WTC11 (cell line): ENCODE measurements around the gene CTSA. TPM values are rescaled to one million over a fixed set of nuclear protein-coding genes. Genes with fewer than 3 reads are reported as not detected.
A peak's percentile ranks its signal among the peaks of the same experiment; 100 is the strongest.

Experiments used
- ATF6 ChIP-seq: sonication (generic); formaldehyde crosslinking; IDR thresholded peaks from 2 replicates; pipeline ENCODE4 v1.8.1; 2023; ENCODE audit warnings: mild to moderate bottlenecking, missing genetic modification reagents
- CBFB ChIP-seq: sonication (generic); formaldehyde crosslinking; IDR thresholded peaks from 2 replicates; pipeline ENCODE4 v1.8.1; 2022; ENCODE audit warnings: mild to moderate bottlenecking, low read depth, missing genetic modification reagents
- CREB1 ChIP-seq: sonication (generic); formaldehyde crosslinking; IDR thresholded peaks from 2 replicates; pipeline ENCODE4 v1.8.0; 2023; ENCODE audit warnings: mild to moderate bottlenecking, missing genetic modification reagents
- FOXJ3 ChIP-seq: sonication (generic); formaldehyde crosslinking; IDR thresholded peaks from 2 replicates; pipeline ENCODE4 v1.9.0; 2021; ENCODE audit warnings: missing genetic modification reagents, mild to moderate bottlenecking, borderline replicate concordance
- GTF2I ChIP-seq: fragments of 250-450 bp; sonication (Bioruptor Pico); conservative IDR thresholded peaks from 2 replicates; pipeline ENCODE4 v1.4.0; 2021; ENCODE audit warnings: mild to moderate bottlenecking
- IRF2 ChIP-seq: sonication (generic); formaldehyde crosslinking; IDR thresholded peaks from 2 replicates; pipeline ENCODE4 v1.8.0; 2022; ENCODE audit warnings: low read depth, missing genetic modification reagents, borderline replicate concordance
- JUN ChIP-seq: sonication (generic); formaldehyde crosslinking; IDR thresholded peaks from 2 replicates; pipeline ENCODE4 v1.8.0; 2023; ENCODE audit warnings: mild to moderate bottlenecking, missing genetic modification reagents
- KAT7 ChIP-seq: sonication (generic); formaldehyde crosslinking; IDR thresholded peaks from 2 replicates; pipeline ENCODE4 v1.8.1; 2023; ENCODE audit warnings: missing genetic modification reagents, mild to moderate bottlenecking, borderline replicate concordance
- MAX ChIP-seq: sonication (generic); formaldehyde crosslinking; IDR thresholded peaks from 2 replicates; pipeline ENCODE4 v1.8.0; 2022; ENCODE audit warnings: mild to moderate bottlenecking, missing genetic modification reagents
- MYBL2 ChIP-seq: sonication (generic); formaldehyde crosslinking; IDR thresholded peaks from 2 replicates; pipeline ENCODE4 v1.8.1; 2023; ENCODE audit warnings: mild to moderate bottlenecking, moderate library complexity, missing genetic modification reagents
- NFATC4 ChIP-seq: fragments of 250-450 bp; sonication (Bioruptor Pico); IDR thresholded peaks from 2 replicates; pipeline ENCODE4 v1.9.0; 2021; ENCODE audit warnings: mild to moderate bottlenecking
- OVOL2 ChIP-seq: fragments of 250-450 bp; sonication (Bioruptor Pico); IDR thresholded peaks from 2 replicates; pipeline ENCODE4 v1.9.0; 2021; ENCODE audit warnings: mild to moderate bottlenecking, borderline replicate concordance
- PRDM15 ChIP-seq: sonication (generic); formaldehyde crosslinking; IDR thresholded peaks from 2 replicates; pipeline ENCODE4 v1.8.0; 2022; ENCODE audit warnings: missing genetic modification reagents
- RELA ChIP-seq: sonication (generic); formaldehyde crosslinking; IDR thresholded peaks from 2 replicates; pipeline ENCODE4 v1.8.1; 2022; ENCODE audit warnings: missing genetic modification reagents, mild to moderate bottlenecking, borderline replicate concordance
- SMAD4 ChIP-seq: sonication (generic); formaldehyde crosslinking; IDR thresholded peaks from 2 replicates; pipeline ENCODE4 v1.8.0; 2022; ENCODE audit warnings: mild to moderate bottlenecking, missing genetic modification reagents
- SOX15 ChIP-seq: fragments of 250-450 bp; sonication (Bioruptor Pico); IDR thresholded peaks from 2 replicates; pipeline ENCODE4 v1.9.0; 2021; ENCODE audit warnings: mild to moderate bottlenecking
- TCF7 ChIP-seq: sonication (generic); formaldehyde crosslinking; IDR thresholded peaks from 2 replicates; pipeline ENCODE4 v1.8.0; 2022; ENCODE audit warnings: mild to moderate bottlenecking, low read depth, missing genetic modification reagents, moderate library complexity
- TEAD4 ChIP-seq: sonication (generic); formaldehyde crosslinking; IDR thresholded peaks from 2 replicates; pipeline ENCODE4 v1.8.0; 2022; ENCODE audit warnings: mild to moderate bottlenecking, missing genetic modification reagents
- ZNF219 ChIP-seq: sonication (generic); formaldehyde crosslinking; IDR thresholded peaks from 2 replicates; pipeline ENCODE4 v1.8.0; 2023; ENCODE audit warnings: missing genetic modification reagents, mild to moderate bottlenecking, borderline replicate concordance
- ZNF232 ChIP-seq: sonication (generic); formaldehyde crosslinking; IDR thresholded peaks from 2 replicates; pipeline ENCODE4 v1.8.0; 2022; ENCODE audit warnings: mild to moderate bottlenecking, missing genetic modification reagents
- ZNF317 ChIP-seq: sonication (generic); formaldehyde crosslinking; IDR thresholded peaks from 2 replicates; pipeline ENCODE4 v1.8.1; 2023; ENCODE audit warnings: low read depth, mild to moderate bottlenecking, moderate library complexity, missing genetic modification reagents, borderline replicate concordance
- ZNF416 ChIP-seq: fragments of 250-450 bp; sonication (Bioruptor Pico); IDR thresholded peaks from 2 replicates; pipeline ENCODE4 v1.9.0; 2021; ENCODE audit warnings: mild to moderate bottlenecking, inconsistent platforms
- total RNA-seq: library from RNA; stranded (reverse); gene quantifications from 3 replicates; pipeline ENCODE4 v1.2.3, GENCODE V29; 2021
- TF ChIP-seq, protein P1 (sequence below): sonication (generic); formaldehyde crosslinking; IDR thresholded peaks from 2 replicates; pipeline ENCODE4 v1.8.1; 2022; ENCODE audit warnings: mild to moderate bottlenecking, moderate library complexity, missing genetic modification reagents
- TF ChIP-seq, protein P2 (sequence below): sonication (generic); formaldehyde crosslinking; conservative IDR thresholded peaks from 2 replicates; pipeline ENCODE4 v1.8.1; 2023; ENCODE audit warnings: mild to moderate bottlenecking, low read depth, missing genetic modification reagents, moderate library complexity
- TF ChIP-seq, protein P3 (sequence below): sonication (generic); formaldehyde crosslinking; IDR thresholded peaks from 2 replicates; pipeline ENCODE4 v1.8.1; 2022; ENCODE audit warnings: low read depth, mild to moderate bottlenecking, moderate library complexity, missing genetic modification reagents, borderline replicate concordance
- TF ChIP-seq, protein P4 (sequence below): fragments of 250-450 bp; sonication (Bioruptor Pico); IDR thresholded peaks from 2 replicates; pipeline ENCODE4 v2.1.2; 2022; ENCODE audit warnings: mild to moderate bottlenecking, moderate library complexity

Gene CTSA
- total RNA-seq, 1 experiment from 2014 or later: 48.3 TPM

- TF ChIP-seq CBFB (CRISPR knock-in tag) (peak; percentile 83; the same call in 1 of the 2 replicates), MAX (CRISPR knock-in tag) (peak; percentile 14; the same call in 1 of the 2 replicates), FOXJ3 (CRISPR knock-in tag) (no peak), ZNF317 (CRISPR knock-in tag) (no peak), TCF7 (CRISPR knock-in tag) (0 out of 2 replicates have a peak, but pooled peaks have one; percentile 77), SOX15 (CRISPR knock-in tag) (no peak), JUN (peak; percentile 93), KAT7 (CRISPR knock-in tag) (no peak; the same call in 1 of the 2 replicates), SMAD4 (CRISPR knock-in tag) (no peak), ZNF416 (CRISPR knock-in tag) (peak; percentile 81; the same call in 1 of the 2 replicates), GTF2I (CRISPR knock-in tag) (no peak), RELA (no peak), TEAD4 (CRISPR knock-in tag) (no peak), NFATC4 (peak; percentile 82), ATF6 (CRISPR knock-in tag) (no peak), CREB1 (CRISPR knock-in tag) (no peak; the same call in 1 of the 2 replicates), ZNF232 (peak; percentile 17), MYBL2 (CRISPR knock-in tag) (peak; percentile 83), PRDM15 (peak; percentile 39; the same call in 1 of the 2 replicates), IRF2 (no peak), OVOL2 (CRISPR knock-in tag) (no peak), ZNF219 (CRISPR knock-in tag) (peak; percentile 75; the same call in 1 of the 2 replicates)
- TF ChIP-seq, protein P1, sequence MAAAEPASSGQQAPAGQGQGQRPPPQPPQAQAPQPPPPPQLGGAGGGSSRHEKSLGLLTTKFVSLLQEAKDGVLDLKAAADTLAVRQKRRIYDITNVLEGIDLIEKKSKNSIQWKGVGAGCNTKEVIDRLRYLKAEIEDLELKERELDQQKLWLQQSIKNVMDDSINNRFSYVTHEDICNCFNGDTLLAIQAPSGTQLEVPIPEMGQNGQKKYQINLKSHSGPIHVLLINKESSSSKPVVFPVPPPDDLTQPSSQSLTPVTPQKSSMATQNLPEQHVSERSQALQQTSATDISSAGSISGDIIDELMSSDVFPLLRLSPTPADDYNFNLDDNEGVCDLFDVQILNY: peak; percentile 79
- TF ChIP-seq, protein P2, sequence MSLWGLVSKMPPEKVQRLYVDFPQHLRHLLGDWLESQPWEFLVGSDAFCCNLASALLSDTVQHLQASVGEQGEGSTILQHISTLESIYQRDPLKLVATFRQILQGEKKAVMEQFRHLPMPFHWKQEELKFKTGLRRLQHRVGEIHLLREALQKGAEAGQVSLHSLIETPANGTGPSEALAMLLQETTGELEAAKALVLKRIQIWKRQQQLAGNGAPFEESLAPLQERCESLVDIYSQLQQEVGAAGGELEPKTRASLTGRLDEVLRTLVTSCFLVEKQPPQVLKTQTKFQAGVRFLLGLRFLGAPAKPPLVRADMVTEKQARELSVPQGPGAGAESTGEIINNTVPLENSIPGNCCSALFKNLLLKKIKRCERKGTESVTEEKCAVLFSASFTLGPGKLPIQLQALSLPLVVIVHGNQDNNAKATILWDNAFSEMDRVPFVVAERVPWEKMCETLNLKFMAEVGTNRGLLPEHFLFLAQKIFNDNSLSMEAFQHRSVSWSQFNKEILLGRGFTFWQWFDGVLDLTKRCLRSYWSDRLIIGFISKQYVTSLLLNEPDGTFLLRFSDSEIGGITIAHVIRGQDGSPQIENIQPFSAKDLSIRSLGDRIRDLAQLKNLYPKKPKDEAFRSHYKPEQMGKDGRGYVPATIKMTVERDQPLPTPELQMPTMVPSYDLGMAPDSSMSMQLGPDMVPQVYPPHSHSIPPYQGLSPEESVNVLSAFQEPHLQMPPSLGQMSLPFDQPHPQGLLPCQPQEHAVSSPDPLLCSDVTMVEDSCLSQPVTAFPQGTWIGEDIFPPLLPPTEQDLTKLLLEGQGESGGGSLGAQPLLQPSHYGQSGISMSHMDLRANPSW: no peak; the same call in 1 of the 2 replicates
- TF ChIP-seq, protein P3, sequence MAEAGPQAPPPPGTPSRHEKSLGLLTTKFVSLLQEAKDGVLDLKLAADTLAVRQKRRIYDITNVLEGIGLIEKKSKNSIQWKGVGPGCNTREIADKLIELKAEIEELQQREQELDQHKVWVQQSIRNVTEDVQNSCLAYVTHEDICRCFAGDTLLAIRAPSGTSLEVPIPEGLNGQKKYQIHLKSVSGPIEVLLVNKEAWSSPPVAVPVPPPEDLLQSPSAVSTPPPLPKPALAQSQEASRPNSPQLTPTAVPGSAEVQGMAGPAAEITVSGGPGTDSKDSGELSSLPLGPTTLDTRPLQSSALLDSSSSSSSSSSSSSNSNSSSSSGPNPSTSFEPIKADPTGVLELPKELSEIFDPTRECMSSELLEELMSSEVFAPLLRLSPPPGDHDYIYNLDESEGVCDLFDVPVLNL (CRISPR knock-in tag): peak; percentile 86
- TF ChIP-seq, protein P4, sequence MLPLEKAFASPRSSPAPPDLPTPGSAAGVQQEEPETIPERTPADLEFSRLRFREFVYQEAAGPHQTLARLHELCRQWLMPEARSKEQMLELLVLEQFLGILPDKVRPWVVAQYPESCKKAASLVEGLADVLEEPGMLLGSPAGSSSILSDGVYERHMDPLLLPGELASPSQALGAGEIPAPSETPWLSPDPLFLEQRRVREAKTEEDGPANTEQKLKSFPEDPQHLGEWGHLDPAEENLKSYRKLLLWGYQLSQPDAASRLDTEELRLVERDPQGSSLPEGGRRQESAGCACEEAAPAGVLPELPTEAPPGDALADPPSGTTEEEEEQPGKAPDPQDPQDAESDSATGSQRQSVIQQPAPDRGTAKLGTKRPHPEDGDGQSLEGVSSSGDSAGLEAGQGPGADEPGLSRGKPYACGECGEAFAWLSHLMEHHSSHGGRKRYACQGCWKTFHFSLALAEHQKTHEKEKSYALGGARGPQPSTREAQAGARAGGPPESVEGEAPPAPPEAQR (CRISPR knock-in tag): no peak
Measured at GRCh38 chr20:45934586-45935415, 43.7 kb downstream of the CTSA start, which contains the start of gene PCIF1 (continued).
